Neural progenitor cell (in vitro differentiated cells): ENCODE measurements around the gene KRTAP12-1. TPM values are rescaled to one million over a fixed set of nuclear protein-coding genes. Genes with fewer than 3 reads are reported as not detected.
A peak's percentile ranks its signal among the peaks of the same experiment; 100 is the strongest.
"Not testable (repeated sequence)": the region's sequence is repeated elsewhere in the genome, so short reads cannot be mapped to it uniquely, and the experiment has no call there.

ENCODE experiments used
- DNase-seq: peaks from one replicate; pipeline ENCODE4 v3.0.0-alpha.2; 2016; ENCODE audit warnings: low spot score
- H2AFZ ChIP-seq: fragments of 200-600 bp; sonication (generic); replicated peaks from 2 replicates; pipeline ENCODE4 v1.6.1; 2016; ENCODE audit warnings: antibody characterized with exemption
- H3F3A ChIP-seq: fragments of 200-600 bp; sonication (generic); 2 replicates; pipeline ENCODE4 v1.6.1; 2016; ENCODE audit warnings: antibody characterized with exemption, low read depth
- H3K27ac ChIP-seq: fragments of 200-600 bp; sonication (generic); 2 replicates; pipeline ENCODE4 v1.5.1; 2016; ENCODE audit warnings: mild to moderate bottlenecking
- H3K27me3 ChIP-seq: fragments of 200-600 bp; sonication (generic); 2 replicates; pipeline ENCODE4 v1.6.1; 2016; ENCODE audit warnings: mild to moderate bottlenecking, moderate library complexity
- H3K36me3 ChIP-seq: fragments of 200-600 bp; sonication (generic); 2 replicates; pipeline ENCODE4 v1.5.1; 2016
- H3K4me1 ChIP-seq: fragments of 200-600 bp; sonication (generic); 2 replicates; pipeline ENCODE4 v1.6.1; 2016; ENCODE audit warnings: mixed run types
- H3K4me2 ChIP-seq: fragments of 200-600 bp; sonication (generic); 2 replicates; pipeline ENCODE4 v1.6.1; 2016
- H3K4me3 ChIP-seq: fragments of 200-600 bp; sonication (generic); 2 replicates; pipeline ENCODE4 v1.5.1; 2016
- H3K79me2 ChIP-seq: fragments of 200-600 bp; sonication (generic); 2 replicates; pipeline ENCODE4 v1.6.1; 2016; ENCODE audit warnings: low read depth
- H3K9ac ChIP-seq: fragments of 200-600 bp; sonication (generic); 2 replicates; pipeline ENCODE4 v1.6.1; 2016
- H3K9me3 ChIP-seq: fragments of 200-600 bp; sonication (generic); 2 replicates; pipeline ENCODE4 v1.5.1; 2016; ENCODE audit warnings: low read depth
- H4K20me1 ChIP-seq: fragments of 200-600 bp; sonication (generic); 2 replicates; pipeline ENCODE4 v1.6.1; 2016; ENCODE audit warnings: low read depth
- H3K27ac Mint-ChIP-seq: 3 replicates; pipeline ENCODE4 v1.8.0; 2021; ENCODE audit warnings: mixed read lengths
- H3K27me3 Mint-ChIP-seq: 2 replicates; pipeline ENCODE4 v1.8.0; 2022; ENCODE audit warnings: low read depth, mild to moderate bottlenecking, inconsistent platforms, moderate library complexity, mixed read lengths; ENCODE audit not compliant: insufficient read depth
- H3K36me3 Mint-ChIP-seq: 3 replicates; pipeline ENCODE4 v1.8.0; 2021; ENCODE audit warnings: mixed read lengths
- H3K4me1 Mint-ChIP-seq: 3 replicates; pipeline ENCODE4 v1.8.0; 2021; ENCODE audit warnings: mixed read lengths
- H3K4me3 Mint-ChIP-seq: 3 replicates; pipeline ENCODE4 v1.8.0; 2021; ENCODE audit warnings: mild to moderate bottlenecking, moderate library complexity, mixed read lengths
- H3K9me3 Mint-ChIP-seq: 3 replicates; pipeline ENCODE4 v1.8.0; 2020; ENCODE audit warnings: mixed read lengths
- CTCF ChIP-seq: fragments of 200-600 bp; sonication (generic); IDR thresholded peaks from 2 replicates; pipeline ENCODE4 v1.5.1; 2017; ENCODE audit warnings: antibody characterized with exemption, mild to moderate bottlenecking
- EZH2 ChIP-seq: fragments of 200-600 bp; sonication (generic); IDR thresholded peaks from 2 replicates; pipeline ENCODE4 v1.6.1; 2017; ENCODE audit warnings: antibody characterized with exemption, mild to moderate bottlenecking, moderate library complexity
- EZH2phosphoT487 ChIP-seq: fragments of 200-600 bp; sonication (generic); IDR thresholded peaks from 2 replicates; pipeline ENCODE4 v1.6.1; 2017; ENCODE audit warnings: antibody characterized with exemption
- total RNA-seq: library from RNA; depleted of rRNA; stranded (reverse); fragments of >200 nt; gene quantifications from 2 replicates; pipeline ENCODE4 v1.2.3, GENCODE V29; 2015; ENCODE audit warnings: low replicate concordance

The KRTAP12-1 gene
- total RNA-seq, 1 donor from 2014 or later = not detected

- H3F3A ChIP-seq = peaks cover 9% of the 10 kb centered on the region
- no peaks in the 10 kb centered on the region for H3K79me2 ChIP-seq
- no peak overlapping the region for H3K4me3 ChIP-seq
- Mint-ChIP-seq H3K27ac (peak overlapping the region; percentile 73), H3K4me1 (peaks cover 23% of the 10 kb centered on the region), H3K36me3 (no peaks in the 10 kb centered on the region), H3K4me3 (peak overlapping the region; percentile 75), H3K27me3 (peaks cover 24% of the 10 kb centered on the region), H3K9me3 (peaks cover 11% of the 10 kb centered on the region)
- no peak overlapping the region for H2AFZ ChIP-seq
- no peaks in the 10 kb centered on the region for H3K9me3 ChIP-seq
- H3K36me3 ChIP-seq = no peaks in the 10 kb centered on the region
- DNase-seq = no peak
- no peaks in the 10 kb centered on the region for H4K20me1 ChIP-seq
- no peak for TF ChIP-seq EZH2phosphoT487
- TF ChIP-seq CTCF = no peak
- no peak for TF ChIP-seq EZH2
- peaks cover 12% of the 10 kb centered on the region for H3K4me1 ChIP-seq
- H3K9ac ChIP-seq = no peak overlapping the region
- peak overlapping the region; percentile 26 for H3K4me2 ChIP-seq
- H3K27me3 ChIP-seq = peaks cover 19% of the 10 kb centered on the region
- no peak overlapping the region for H3K27ac ChIP-seq
These were observed 5.0 kb upstream of the KRTAP12-1 start for GRCh38 chr21:44686843-44687561.

GRCh38 chr21:44686000-44686781 is 4.2 kb upstream of the KRTAP12-1 start:
- Histone ChIP-seq H3K36me3 (no peaks in the 10 kb centered on the region), H3K4me3 (no peak overlapping the region), H3K4me1 (peaks cover 12% of the 10 kb centered on the region), H3K9me3 (no peaks in the 10 kb centered on the region), H3K4me2 (peak overlapping the region; percentile 26), H3K27ac (no peak overlapping the region), H4K20me1 (no peaks in the 10 kb centered on the region), H3F3A (peaks cover 9% of the 10 kb centered on the region), H3K9ac (no peak overlapping the region), H3K27me3 (peaks cover 19% of the 10 kb centered on the region), H2AFZ (no peak overlapping the region), H3K79me2 (no peaks in the 10 kb centered on the region)
- Mint-ChIP-seq H3K4me3 (peak overlapping the region; percentile 75), H3K27me3 (peaks cover 24% of the 10 kb centered on the region), H3K9me3 (peaks cover 7% of the 10 kb centered on the region), H3K4me1 (peaks cover 23% of the 10 kb centered on the region), H3K27ac (peak overlapping the region; percentile 78), H3K36me3 (no peaks in the 10 kb centered on the region)
- DNase-seq = peak; percentile 78
- TF ChIP-seq EZH2phosphoT487 (peak; percentile 65), CTCF (peak; percentile 9), EZH2 (no peak)

GRCh38 chr21:44685050-44685449 is 3.1 kb upstream of the KRTAP12-1 start:
- H3K27ac ChIP-seq, H2AFZ ChIP-seq, H3K4me3 Mint-ChIP-seq, H3K4me3 ChIP-seq, H3K27ac Mint-ChIP-seq, H3K9me3 Mint-ChIP-seq, H3K79me2 ChIP-seq, H4K20me1 ChIP-seq, H3K36me3 ChIP-seq, H3K9me3 ChIP-seq, DNase-seq, H3K4me2 ChIP-seq, H3K9ac ChIP-seq, H3K36me3 Mint-ChIP-seq, H3F3A ChIP-seq: not testable (repeated sequence)
- H3K4me1 ChIP-seq = peaks cover 12% of the 10 kb centered on the region
- Mint-ChIP-seq H3K4me1 (peaks cover 23% of the 10 kb centered on the region), H3K27me3 (peaks cover 20% of the 10 kb centered on the region)
- peaks cover 19% of the 10 kb centered on the region for H3K27me3 ChIP-seq

- H3K9ac ChIP-seq = no peak overlapping the region
- H3K9me3 ChIP-seq = no peaks in the 10 kb centered on the region
- H2AFZ ChIP-seq = no peak overlapping the region
- no peak overlapping the region for H3K4me3 ChIP-seq
- H3K36me3 ChIP-seq = no peaks in the 10 kb centered on the region
- peaks cover 23% of the 10 kb centered on the region for H3K4me1 Mint-ChIP-seq
- no peaks in the 10 kb centered on the region for H4K20me1 ChIP-seq
- DNase-seq = no peak
- no peaks in the 10 kb centered on the region for H3K36me3 Mint-ChIP-seq
- H3F3A ChIP-seq = peaks cover 9% of the 10 kb centered on the region
- no peaks in the 10 kb centered on the region for H3K79me2 ChIP-seq
- TF ChIP-seq EZH2phosphoT487 (no peak), EZH2 (no peak), CTCF (no peak)
- H3K9me3 Mint-ChIP-seq = peaks cover 7% of the 10 kb centered on the region
- peaks cover 19% of the 10 kb centered on the region for H3K27me3 Mint-ChIP-seq
- H3K27ac ChIP-seq = no peak overlapping the region
- H3K4me2 ChIP-seq = no peak overlapping the region
- H3K27ac Mint-ChIP-seq = no peak overlapping the region
- H3K4me3 Mint-ChIP-seq = no peak overlapping the region
- peaks cover 19% of the 10 kb centered on the region for H3K27me3 ChIP-seq
- H3K4me1 ChIP-seq = peaks cover 12% of the 10 kb centered on the region
These were observed 2.5 kb upstream of the KRTAP12-1 start for GRCh38 chr21:44684483-44684882.
